T follicular helper cell (primary cell): ENCODE data around the gene ZIC4.

Experiments used
- DNase-seq: peaks from one replicate; pipeline ENCODE4 v3.0.0-alpha.2; 2020; ENCODE audit warnings: low read depth

ZIC4 gene

GRCh38 chr3:147370349-147370748 is 36.0 kb downstream of the ZIC4 start:
- no peak for DNase-seq

GRCh38 chr3:147369661-147370123 is 36.7 kb downstream of the ZIC4 start:
- DNase-seq = no peak

GRCh38 chr3:147369231-147369630 is 37.1 kb downstream of the ZIC4 start:
- no peak for DNase-seq

- no peak for DNase-seq
These were observed 37.7 kb downstream of the ZIC4 start for GRCh38 chr3:147368561-147369221.

- no peak for DNase-seq
These were observed 38.2 kb downstream of the ZIC4 start for GRCh38 chr3:147368151-147368550.

GRCh38 chr3:147367676-147368075 is 38.7 kb downstream of the ZIC4 start:
- no peak for DNase-seq

GRCh38 chr3:147365196-147366115 is 40.9 kb downstream of the ZIC4 start:
- no peak for DNase-seq

GRCh38 chr3:147364771-147365170 is 41.6 kb downstream of the ZIC4 start:
- no peak for DNase-seq

GRCh38 chr3:147361454-147362420 is 44.6 kb downstream of the ZIC4 start:
- DNase-seq = no peak

GRCh38 chr3:147360646-147361453 is 45.5 kb downstream of the ZIC4 start:
- no peak for DNase-seq

GRCh38 chr3:147360051-147360439 is 46.3 kb downstream of the ZIC4 start:
- DNase-seq = no peak

- DNase-seq = no peak
These were observed 46.9 kb downstream of the ZIC4 start for GRCh38 chr3:147359177-147360050.

GRCh38 chr3:147358144-147358992 is 48.0 kb downstream of the ZIC4 start:
- no peak for DNase-seq

GRCh38 chr3:147356909-147357900 is 49.1 kb downstream of the ZIC4 start:
- no peak for DNase-seq

- DNase-seq = no peak
These were observed 50.0 kb downstream of the ZIC4 start for GRCh38 chr3:147356145-147356908.

GRCh38 chr3:147355753-147356090 is 50.6 kb downstream of the ZIC4 start:
- DNase-seq = no peak

GRCh38 chr3:147355084-147355752 is 51.1 kb downstream of the ZIC4 start:
- no peak for DNase-seq
